HepG2 (cell line): Measurements from ENCODE around the gene REPIN1. TPM values are rescaled to one million over a fixed set of nuclear protein-coding genes. Genes with fewer than 3 reads are reported as not detected.

Experiments used
- GRHL1 ChIP-seq: sonication (generic); formaldehyde crosslinking; conservative IDR thresholded peaks from 2 replicates; pipeline ENCODE4 v1.8.0; 2022; ENCODE audit warnings: missing genetic modification reagents
- HNRNPLL ChIP-seq: fragments of 200-400 bp; formaldehyde crosslinking; IDR thresholded peaks from 2 replicates; pipeline ENCODE4 v1.6.1; 2017; ENCODE audit warnings: mild to moderate bottlenecking, low read depth, low read length; ENCODE audit not compliant: poor library complexity, severe bottlenecking
- NCOA5 ChIP-seq: sonication (generic); formaldehyde crosslinking; IDR thresholded peaks from 2 replicates; pipeline ENCODE4 v1.4.0; 2020; ENCODE audit warnings: missing genetic modification reagents
- POGZ ChIP-seq: sonication (generic); formaldehyde crosslinking; IDR thresholded peaks from 2 replicates; pipeline ENCODE4 v1.4.0; 2020; ENCODE audit warnings: mild to moderate bottlenecking, missing genetic modification reagents
- PPARG ChIP-seq: conservative IDR thresholded peaks from 2 replicates; pipeline ENCODE4 v1.6.1; 2016; ENCODE audit warnings: missing biosample characterization, missing genetic modification reagents
- REPIN1 ChIP-seq: sonication (generic); formaldehyde crosslinking; IDR thresholded peaks from 2 replicates; pipeline ENCODE4 v1.8.0; 2022; ENCODE audit warnings: missing genetic modification reagents, low read depth, mild to moderate bottlenecking, borderline replicate concordance
- SNAPC5 ChIP-seq: sonication (generic); formaldehyde crosslinking; IDR thresholded peaks from 2 replicates; pipeline ENCODE4 v1.8.1; 2023; ENCODE audit warnings: mild to moderate bottlenecking, missing genetic modification reagents, borderline replicate concordance
- SP4 ChIP-seq: sonication (generic); formaldehyde crosslinking; IDR thresholded peaks from 2 replicates; pipeline ENCODE4 v1.8.1; 2023; ENCODE audit warnings: mild to moderate bottlenecking, missing genetic modification reagents
- TBX3 ChIP-seq: fragments of 450-650 bp; IDR thresholded peaks from 2 replicates; pipeline ENCODE4 v1.6.1; 2017; ENCODE audit warnings: antibody characterized with exemption, mild to moderate bottlenecking, inconsistent platforms, borderline replicate concordance
- ZBTB33 ChIP-seq: sonication (generic); formaldehyde crosslinking; IDR thresholded peaks from 2 replicates; pipeline ENCODE4 v1.4.0; 2020; ENCODE audit warnings: missing genetic modification reagents
- ZBTB4 ChIP-seq: sonication (generic); formaldehyde crosslinking; IDR thresholded peaks from 2 replicates; pipeline ENCODE4 v1.4.0; 2020; ENCODE audit warnings: missing genetic modification reagents, mild to moderate bottlenecking, borderline replicate concordance
- ZC3H4 ChIP-seq: sonication (generic); formaldehyde crosslinking; IDR thresholded peaks from 2 replicates; pipeline ENCODE4 v1.4.0; 2020; ENCODE audit warnings: missing genetic modification reagents, borderline replicate concordance
- ZEB1 ChIP-seq: IDR thresholded peaks from 2 replicates; pipeline ENCODE4 v1.6.1; 2012; ENCODE audit warnings: mild to moderate bottlenecking, low read depth, inconsistent platforms; ENCODE audit not compliant: insufficient replicate concordance
- ZFP91 ChIP-seq: sonication (generic); formaldehyde crosslinking; IDR thresholded peaks from 2 replicates; pipeline ENCODE4 v1.9.0; 2022; ENCODE audit warnings: missing genetic modification reagents, mild to moderate bottlenecking, borderline replicate concordance
- polyA plus RNA-seq, 8 experiments: library from polyadenylated mRNA; depleted of rRNA in 3 of 8; stranded (reverse) in 7 of 8; unstranded in 1 of 8; fragments of >200 nt; fragmentation: Illumina TruSeq in 4 of 8; extraction: Trizol in 4 of 8; gene quantifications; 2 replicates each; pipeline versions ENCODE4 v1.2.1 to v1.2.3, GENCODE V29; 2011 to 2016; ENCODE audit warnings: low read depth in 4 of 8, missing spikeins in 1 of 8, mixed read lengths in 1 of 8; ENCODE audit not compliant: insufficient read depth in 1 of 8
- total RNA-seq, 5 experiments: library from RNA; depleted of rRNA; stranded (reverse); fragments of >200 nt; fragmentation: Illumina TruSeq; extraction: Trizol; gene quantifications; 2 replicates each; pipeline ENCODE4 v1.2.3, GENCODE V29; 2016; ENCODE audit warnings: low read depth in 1 of 5
- TF ChIP-seq, protein P1 (sequence below): sonication (generic); formaldehyde crosslinking; IDR thresholded peaks from 2 replicates; pipeline ENCODE4 v1.4.0; 2020; ENCODE audit warnings: mild to moderate bottlenecking, missing genetic modification reagents

The REPIN1 gene
- total and polyA plus RNA-seq, 2 of the 13 experiments (the other 11 are each of a cell fraction or from before 2014, with no cell fraction given): 69.9 to 108 TPM

GRCh38 chr7:150404805-150405583 is 36.4 kb downstream of the REPIN1 start (continued):
- no peak for TF ChIP-seq ZBTB4
- no peak for TF ChIP-seq SNAPC5 (CRISPR knock-in tag)
- TF ChIP-seq ZBTB33 (CRISPR knock-in tag): no peak
- no peak for TF ChIP-seq ZC3H4 (CRISPR knock-in tag)
- TF ChIP-seq, protein P1, sequence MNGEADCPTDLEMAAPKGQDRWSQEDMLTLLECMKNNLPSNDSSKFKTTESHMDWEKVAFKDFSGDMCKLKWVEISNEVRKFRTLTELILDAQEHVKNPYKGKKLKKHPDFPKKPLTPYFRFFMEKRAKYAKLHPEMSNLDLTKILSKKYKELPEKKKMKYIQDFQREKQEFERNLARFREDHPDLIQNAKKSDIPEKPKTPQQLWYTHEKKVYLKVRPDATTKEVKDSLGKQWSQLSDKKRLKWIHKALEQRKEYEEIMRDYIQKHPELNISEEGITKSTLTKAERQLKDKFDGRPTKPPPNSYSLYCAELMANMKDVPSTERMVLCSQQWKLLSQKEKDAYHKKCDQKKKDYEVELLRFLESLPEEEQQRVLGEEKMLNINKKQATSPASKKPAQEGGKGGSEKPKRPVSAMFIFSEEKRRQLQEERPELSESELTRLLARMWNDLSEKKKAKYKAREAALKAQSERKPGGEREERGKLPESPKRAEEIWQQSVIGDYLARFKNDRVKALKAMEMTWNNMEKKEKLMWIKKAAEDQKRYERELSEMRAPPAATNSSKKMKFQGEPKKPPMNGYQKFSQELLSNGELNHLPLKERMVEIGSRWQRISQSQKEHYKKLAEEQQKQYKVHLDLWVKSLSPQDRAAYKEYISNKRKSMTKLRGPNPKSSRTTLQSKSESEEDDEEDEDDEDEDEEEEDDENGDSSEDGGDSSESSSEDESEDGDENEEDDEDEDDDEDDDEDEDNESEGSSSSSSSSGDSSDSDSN (CRISPR knock-in tag): peak; percentile 86; the same call in 1 of the 2 replicates
- TF ChIP-seq SP4 (CRISPR knock-in tag): peak; percentile 74
- TF ChIP-seq PPARG: no peak
- TF ChIP-seq ZFP91 (CRISPR knock-in tag): peak; percentile 90
- no peak for TF ChIP-seq TBX3
- TF ChIP-seq ZEB1: no peak
- TF ChIP-seq NCOA5 (CRISPR knock-in tag): no peak
- TF ChIP-seq POGZ: peak; percentile 76; the same call in 1 of the 2 replicates
- peak; percentile 25; the same call in 1 of the 2 replicates for TF ChIP-seq REPIN1 (CRISPR knock-in tag)
- peak; percentile 88 for TF ChIP-seq HNRNPLL
- TF ChIP-seq GRHL1 (CRISPR knock-in tag): no peak
